SK-N-SH (cell line): ENCODE measurements around the gene PLCL2. TPM values are rescaled to one million over a fixed set of nuclear protein-coding genes. Genes with fewer than 3 reads are reported as not detected.

Source experiments
- CTCF ChIA-PET: fragments of 300-600, 350-600 bp; formaldehyde crosslinking; extraction: SDS; loops from one replicate; lab custom pipeline; 2021; lab: Yijun Ruan, JAX
- POLR2A ChIA-PET: fragments of 350-600 bp; sonication (Branson Sonifier 250); formaldehyde crosslinking; extraction: SDS; loops from one replicate; lab custom pipeline; 2020; ENCODE audit warnings: antibody characterized with exemption, inconsistent platforms; lab: Yijun Ruan, JAX
- DNase-seq: peaks from one replicate; pipeline ENCODE4 v3.0.0; 2012
- H2AFZ ChIP-seq: fragments of 200-600 bp; sonication (generic); 2 replicates; pipeline ENCODE4 v1.8.1; 2016; ENCODE audit warnings: antibody characterized with exemption, mild to moderate bottlenecking, low read depth
- H3F3A ChIP-seq: fragments of 200-600 bp; sonication (generic); replicated peaks from 2 replicates; pipeline ENCODE3; 2016; ENCODE audit warnings: antibody characterized with exemption, mild to moderate bottlenecking; ENCODE audit not compliant: insufficient read depth
- H3K27ac ChIP-seq, 2 experiments: fragments of 200-500 bp in 1 of 2; fragments of 200-600 bp in 1 of 2; sonication (Bioruptor generic) in 1 of 2; sonication (generic), shearing (Covaris generic) in 1 of 2; 2 replicates each; pipeline versions ENCODE4 v1.5.1 to v1.6.1; 2014 to 2016; ENCODE audit warnings: low read depth in 2 of 2, inconsistent platforms in 1 of 2, low read length in 1 of 2, mild to moderate bottlenecking in 1 of 2, mixed read lengths in 1 of 2
- H3K27me3 ChIP-seq: fragments of 200-600 bp; sonication (generic), shearing (Covaris generic); 2 replicates; pipeline ENCODE4 v1.6.1; 2016; ENCODE audit warnings: mixed run types; ENCODE audit not compliant: insufficient read depth
- H3K36me3 ChIP-seq, 2 experiments: fragments of 200-500 bp in 1 of 2; fragments of 200-600 bp in 1 of 2; sonication (Bioruptor generic) in 1 of 2; sonication (generic) in 1 of 2; replicated peaks in 1 of 2; 2 replicates each; pipeline versions ENCODE3 to v1.5.1; 2014 to 2016; ENCODE audit warnings: low read length in 1 of 2, mild to moderate bottlenecking in 1 of 2; ENCODE audit not compliant: insufficient read depth in 2 of 2, control insufficient read depth in 1 of 2
- H3K4me1 ChIP-seq, 2 experiments: fragments of 200-500 bp in 1 of 2; fragments of 200-600 bp in 1 of 2; sonication (Bioruptor generic) in 1 of 2; sonication (generic), shearing (Covaris generic) in 1 of 2; 2 replicates each; pipeline versions ENCODE4 v1.5.1 to v1.6.1; 2014 to 2016; ENCODE audit warnings: low read depth in 1 of 2, low read length in 1 of 2, mixed run types in 1 of 2; ENCODE audit not compliant: insufficient read depth in 2 of 2, control insufficient read depth in 1 of 2
- H3K4me2 ChIP-seq: fragments of 200-600 bp; sonication (generic), shearing (Covaris generic); 2 replicates; pipeline ENCODE4 v1.6.1; 2017; ENCODE audit warnings: mixed run types
- H3K4me3 ChIP-seq, 2 experiments: fragments of 200-500 bp in 1 of 2; fragments of 200-600 bp in 1 of 2; sonication (Bioruptor generic) in 1 of 2; sonication (generic), shearing (Covaris generic) in 1 of 2; 2 replicates each; pipeline versions ENCODE4 v1.5.1 to v1.8.1; 2014 to 2016; ENCODE audit warnings: low read depth in 2 of 2, inconsistent platforms in 1 of 2, low read length in 1 of 2, mild to moderate bottlenecking in 1 of 2, mixed read lengths in 1 of 2, moderate library complexity in 1 of 2
- H3K79me2 ChIP-seq: fragments of 200-600 bp; sonication (generic); 2 replicates; pipeline ENCODE4 v1.8.1; 2017; ENCODE audit warnings: mild to moderate bottlenecking; ENCODE audit not compliant: insufficient read depth
- H3K9ac ChIP-seq: fragments of 200-600 bp; sonication (generic); 2 replicates; pipeline ENCODE4 v1.6.1; 2017; ENCODE audit warnings: mixed run types
- H3K9me2 ChIP-seq: fragments of 200-600 bp; sonication (generic); 2 replicates; pipeline ENCODE4 v1.6.1; 2017; ENCODE audit warnings: mixed run types
- H3K9me3 ChIP-seq: fragments of 200-600 bp; sonication (generic); 2 replicates; pipeline ENCODE4 v1.6.1; 2017; ENCODE audit warnings: mixed run types, mild to moderate bottlenecking, moderate library complexity
- H4K20me1 ChIP-seq: fragments of 200-600 bp; sonication (generic); 2 replicates; pipeline ENCODE4 v1.6.1; 2017; ENCODE audit warnings: mild to moderate bottlenecking, mixed run types; ENCODE audit not compliant: insufficient read depth
- CHD2 ChIP-seq: fragments of 150-350 bp; IDR thresholded peaks from 2 replicates; pipeline ENCODE4 v1.6.1; 2018; ENCODE audit warnings: low read length; ENCODE audit not compliant: partially characterized antibody
- ELF1 ChIP-seq: IDR thresholded peaks from 2 replicates; pipeline ENCODE4 v1.4.0; 2012
- EZH2phosphoT487 ChIP-seq: fragments of 200-600 bp; sonication (generic); IDR thresholded peaks from 2 replicates; pipeline ENCODE4 v1.6.1; 2017; ENCODE audit warnings: low read depth, mixed run types, mild to moderate bottlenecking, antibody characterized with exemption, moderate library complexity, borderline replicate concordance
- FOXJ3 ChIP-seq: sonication (generic); formaldehyde crosslinking; IDR thresholded peaks from 2 replicates; pipeline ENCODE4 v1.5.1; 2020; ENCODE audit warnings: mild to moderate bottlenecking, missing genetic modification reagents
- GATA2 ChIP-seq: sonication (generic); formaldehyde crosslinking; IDR thresholded peaks from 2 replicates; pipeline ENCODE4 v1.5.0; 2020; ENCODE audit warnings: mild to moderate bottlenecking, missing genetic modification reagents
- MXI1 ChIP-seq: IDR thresholded peaks from 2 replicates; pipeline ENCODE4 v1.6.1; 2012; ENCODE audit warnings: mild to moderate bottlenecking, low read depth, low read length, improper control_type of control experiment
- NFIC ChIP-seq: IDR thresholded peaks from 2 replicates; pipeline ENCODE4 v1.4.0; 2012; ENCODE audit warnings: borderline replicate concordance
- NRF1 ChIP-seq: IDR thresholded peaks from 2 replicates; pipeline ENCODE4 v1.6.1; 2012; ENCODE audit warnings: low read depth, mild to moderate bottlenecking, low read length
- SIN3A ChIP-seq: IDR thresholded peaks from 2 replicates; pipeline ENCODE4 v1.6.1; 2012; ENCODE audit warnings: low read depth, mild to moderate bottlenecking, low read length, moderate library complexity, borderline replicate concordance
- WGBS: methylation state at CpG from one replicate; pipeline ENCODE4 v1.1.6; 2017; ENCODE audit warnings: low lambda C conversion rate; 5-methylcytosine and 5-hydroxymethylcytosine counted together
- polyA plus RNA-seq, 3 experiments: library from polyadenylated mRNA; depleted of rRNA; stranded (reverse); fragments of >200 nt; gene quantifications; 2 replicates each; pipeline ENCODE4 v1.2.3, GENCODE V29; 2012
- TF ChIP-seq, protein P1 (sequence below): IDR thresholded peaks from 2 replicates; pipeline ENCODE4 v1.6.1; 2012; ENCODE audit warnings: mild to moderate bottlenecking, low read depth, low read length, moderate library complexity
- TF ChIP-seq, protein P2 (sequence below): IDR thresholded peaks from 2 replicates; pipeline ENCODE4 v1.4.0; 2012; ENCODE audit warnings: low read depth, borderline replicate concordance
- TF ChIP-seq, protein P3 (sequence below): IDR thresholded peaks from 2 replicates; pipeline ENCODE4 v1.4.0; 2012; ENCODE audit warnings: low read depth
- TF ChIP-seq, protein P4 (sequence below): IDR thresholded peaks from 2 replicates; pipeline ENCODE4 v1.4.0; 2012; ENCODE audit warnings: low read depth, borderline replicate concordance
- TF ChIP-seq, protein P5 (sequence below): fragments of 200-600 bp; sonication (generic); IDR thresholded peaks from 2 replicates; pipeline ENCODE4 v1.6.1; 2017; ENCODE audit warnings: antibody characterized with exemption, mild to moderate bottlenecking, moderate library complexity

Gene PLCL2
- polyA plus RNA-seq, 1 of the 3 experiments (the other 2 are of a cell fraction), result 0.85 TPM

DNA sequence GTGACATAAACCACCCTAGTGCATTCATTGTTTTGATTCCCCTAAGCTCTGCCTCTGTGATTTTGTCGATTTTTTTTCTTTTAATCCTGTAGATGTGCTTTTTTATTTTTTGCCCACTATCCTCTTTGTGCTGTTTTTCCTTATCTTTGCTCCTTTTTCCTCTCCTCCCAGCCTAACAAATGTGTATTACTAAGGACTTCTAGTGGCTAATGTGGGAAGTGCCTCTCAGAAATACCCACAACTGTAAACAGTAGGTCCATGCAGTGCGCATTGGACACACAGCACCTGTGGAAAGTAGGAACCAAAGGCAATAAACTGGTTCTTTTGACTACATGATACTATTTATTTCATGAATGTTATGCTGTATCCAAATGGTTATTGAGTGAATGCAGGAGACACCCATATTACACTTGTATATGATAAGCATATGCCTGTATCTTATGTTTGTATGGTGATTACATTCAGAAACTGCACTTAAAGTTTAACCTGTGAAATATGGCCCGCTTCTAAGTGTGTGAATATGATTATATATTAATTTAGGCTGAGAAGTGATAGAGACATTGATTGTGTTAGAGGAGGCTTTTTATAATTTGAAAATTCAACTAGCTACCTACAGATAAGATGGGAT lies 147.8 kb downstream of the PLCL2 start (continued):
- TF ChIP-seq, protein P1, sequence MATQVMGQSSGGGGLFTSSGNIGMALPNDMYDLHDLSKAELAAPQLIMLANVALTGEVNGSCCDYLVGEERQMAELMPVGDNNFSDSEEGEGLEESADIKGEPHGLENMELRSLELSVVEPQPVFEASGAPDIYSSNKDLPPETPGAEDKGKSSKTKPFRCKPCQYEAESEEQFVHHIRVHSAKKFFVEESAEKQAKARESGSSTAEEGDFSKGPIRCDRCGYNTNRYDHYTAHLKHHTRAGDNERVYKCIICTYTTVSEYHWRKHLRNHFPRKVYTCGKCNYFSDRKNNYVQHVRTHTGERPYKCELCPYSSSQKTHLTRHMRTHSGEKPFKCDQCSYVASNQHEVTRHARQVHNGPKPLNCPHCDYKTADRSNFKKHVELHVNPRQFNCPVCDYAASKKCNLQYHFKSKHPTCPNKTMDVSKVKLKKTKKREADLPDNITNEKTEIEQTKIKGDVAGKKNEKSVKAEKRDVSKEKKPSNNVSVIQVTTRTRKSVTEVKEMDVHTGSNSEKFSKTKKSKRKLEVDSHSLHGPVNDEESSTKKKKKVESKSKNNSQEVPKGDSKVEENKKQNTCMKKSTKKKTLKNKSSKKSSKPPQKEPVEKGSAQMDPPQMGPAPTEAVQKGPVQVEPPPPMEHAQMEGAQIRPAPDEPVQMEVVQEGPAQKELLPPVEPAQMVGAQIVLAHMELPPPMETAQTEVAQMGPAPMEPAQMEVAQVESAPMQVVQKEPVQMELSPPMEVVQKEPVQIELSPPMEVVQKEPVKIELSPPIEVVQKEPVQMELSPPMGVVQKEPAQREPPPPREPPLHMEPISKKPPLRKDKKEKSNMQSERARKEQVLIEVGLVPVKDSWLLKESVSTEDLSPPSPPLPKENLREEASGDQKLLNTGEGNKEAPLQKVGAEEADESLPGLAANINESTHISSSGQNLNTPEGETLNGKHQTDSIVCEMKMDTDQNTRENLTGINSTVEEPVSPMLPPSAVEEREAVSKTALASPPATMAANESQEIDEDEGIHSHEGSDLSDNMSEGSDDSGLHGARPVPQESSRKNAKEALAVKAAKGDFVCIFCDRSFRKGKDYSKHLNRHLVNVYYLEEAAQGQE, result no peak
- TF ChIP-seq, protein P2, sequence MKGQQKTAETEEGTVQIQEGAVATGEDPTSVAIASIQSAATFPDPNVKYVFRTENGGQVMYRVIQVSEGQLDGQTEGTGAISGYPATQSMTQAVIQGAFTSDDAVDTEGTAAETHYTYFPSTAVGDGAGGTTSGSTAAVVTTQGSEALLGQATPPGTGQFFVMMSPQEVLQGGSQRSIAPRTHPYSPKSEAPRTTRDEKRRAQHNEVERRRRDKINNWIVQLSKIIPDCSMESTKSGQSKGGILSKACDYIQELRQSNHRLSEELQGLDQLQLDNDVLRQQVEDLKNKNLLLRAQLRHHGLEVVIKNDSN, result no peak

DNA sequence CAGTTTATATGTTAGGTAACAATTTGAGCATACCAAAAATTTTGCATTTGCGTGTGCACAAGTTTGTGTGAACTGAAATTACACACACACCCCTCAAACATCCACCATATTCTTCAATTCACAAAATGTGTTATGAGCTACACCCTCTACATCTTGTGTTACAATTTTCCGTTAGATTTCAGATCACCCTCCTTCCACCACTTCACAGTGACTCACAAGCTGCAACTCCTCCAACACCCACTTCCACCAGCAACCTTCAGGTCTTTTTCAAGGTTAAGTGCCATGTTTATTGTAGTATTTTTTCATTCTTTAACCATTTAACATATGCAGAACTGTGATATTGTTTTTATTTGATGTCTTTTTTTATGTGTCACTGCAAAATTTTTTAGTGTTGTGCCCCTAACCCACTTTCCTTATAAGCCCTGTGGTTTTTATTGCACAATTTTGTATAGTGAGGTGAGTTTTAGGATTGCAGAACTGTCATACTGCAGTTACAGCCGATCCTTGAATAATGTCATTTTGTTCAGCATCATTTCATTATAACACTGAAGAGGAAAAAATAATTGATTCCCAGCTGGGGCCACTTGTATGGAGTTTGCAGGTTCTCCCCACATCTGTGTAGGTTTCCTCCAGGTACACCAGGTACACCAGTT lies 148.9 kb downstream of the PLCL2 start:
- Histone ChIP-seq H3K9me2 (no peaks in the 10 kb centered on the region), H3K36me3 (no peaks in the 10 kb centered on the region), H4K20me1 (no peaks in the 10 kb centered on the region), H3K9ac (no peak overlapping the region), H3K79me2 (no peaks in the 10 kb centered on the region), H3K9me3 (no peaks in the 10 kb centered on the region), H3K4me1 (no peaks in the 10 kb centered on the region), H3K4me3 (no peak overlapping the region), H3F3A (no peaks in the 10 kb centered on the region), H3K27me3 (no peaks in the 10 kb centered on the region), H2AFZ (no peak overlapping the region), H3K27ac (no peak overlapping the region), H3K4me2 (no peak overlapping the region)
- ChIA-PET POLR2A (no interaction called here), CTCF (interaction anchor here (2.7 to 4.0 kb wide), 2 partner anchors 149 to 433 kb away, joined by 10 to 21 read pairs; partner anchors contain the start of gene PLCL2)
- no peak for DNase-seq
- WGBS, result 82% methylated on average over 3 of the region's 3 CpGs
- TF ChIP-seq ELF1 (no peak), CHD2 (no peak), NFIC (no peak), NRF1 (no peak), SIN3A (no peak), FOXJ3 (CRISPR knock-in tag) (no peak), GATA2 (CRISPR knock-in tag) (no peak), EZH2phosphoT487 (no peak), MXI1 (no peak)
- TF ChIP-seq, protein P3, sequence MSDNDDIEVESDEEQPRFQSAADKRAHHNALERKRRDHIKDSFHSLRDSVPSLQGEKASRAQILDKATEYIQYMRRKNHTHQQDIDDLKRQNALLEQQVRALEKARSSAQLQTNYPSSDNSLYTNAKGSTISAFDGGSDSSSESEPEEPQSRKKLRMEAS, result no peak
- TF ChIP-seq, protein P4, sequence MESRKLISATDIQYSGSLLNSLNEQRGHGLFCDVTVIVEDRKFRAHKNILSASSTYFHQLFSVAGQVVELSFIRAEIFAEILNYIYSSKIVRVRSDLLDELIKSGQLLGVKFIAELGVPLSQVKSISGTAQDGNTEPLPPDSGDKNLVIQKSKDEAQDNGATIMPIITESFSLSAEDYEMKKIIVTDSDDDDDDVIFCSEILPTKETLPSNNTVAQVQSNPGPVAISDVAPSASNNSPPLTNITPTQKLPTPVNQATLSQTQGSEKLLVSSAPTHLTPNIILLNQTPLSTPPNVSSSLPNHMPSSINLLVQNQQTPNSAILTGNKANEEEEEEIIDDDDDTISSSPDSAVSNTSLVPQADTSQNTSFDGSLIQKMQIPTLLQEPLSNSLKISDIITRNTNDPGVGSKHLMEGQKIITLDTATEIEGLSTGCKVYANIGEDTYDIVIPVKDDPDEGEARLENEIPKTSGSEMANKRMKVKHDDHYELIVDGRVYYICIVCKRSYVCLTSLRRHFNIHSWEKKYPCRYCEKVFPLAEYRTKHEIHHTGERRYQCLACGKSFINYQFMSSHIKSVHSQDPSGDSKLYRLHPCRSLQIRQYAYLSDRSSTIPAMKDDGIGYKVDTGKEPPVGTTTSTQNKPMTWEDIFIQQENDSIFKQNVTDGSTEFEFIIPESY, result no peak
- TF ChIP-seq, protein P2, result no peak
- TF ChIP-seq, protein P1, result no peak
- TF ChIP-seq, protein P5, sequence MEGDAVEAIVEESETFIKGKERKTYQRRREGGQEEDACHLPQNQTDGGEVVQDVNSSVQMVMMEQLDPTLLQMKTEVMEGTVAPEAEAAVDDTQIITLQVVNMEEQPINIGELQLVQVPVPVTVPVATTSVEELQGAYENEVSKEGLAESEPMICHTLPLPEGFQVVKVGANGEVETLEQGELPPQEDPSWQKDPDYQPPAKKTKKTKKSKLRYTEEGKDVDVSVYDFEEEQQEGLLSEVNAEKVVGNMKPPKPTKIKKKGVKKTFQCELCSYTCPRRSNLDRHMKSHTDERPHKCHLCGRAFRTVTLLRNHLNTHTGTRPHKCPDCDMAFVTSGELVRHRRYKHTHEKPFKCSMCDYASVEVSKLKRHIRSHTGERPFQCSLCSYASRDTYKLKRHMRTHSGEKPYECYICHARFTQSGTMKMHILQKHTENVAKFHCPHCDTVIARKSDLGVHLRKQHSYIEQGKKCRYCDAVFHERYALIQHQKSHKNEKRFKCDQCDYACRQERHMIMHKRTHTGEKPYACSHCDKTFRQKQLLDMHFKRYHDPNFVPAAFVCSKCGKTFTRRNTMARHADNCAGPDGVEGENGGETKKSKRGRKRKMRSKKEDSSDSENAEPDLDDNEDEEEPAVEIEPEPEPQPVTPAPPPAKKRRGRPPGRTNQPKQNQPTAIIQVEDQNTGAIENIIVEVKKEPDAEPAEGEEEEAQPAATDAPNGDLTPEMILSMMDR, result no peak
